Anterior cingulate cortex (tissue), 58 donors: ENCODE measurements around the gene NCF4.

ENCODE experiments used
- DNase-seq, 58 donors: peaks; one replicate each; lab custom pipeline; 2025; lab: John Stamatoyannopoulos, UW

Gene NCF4

GRCh38 chr22:36860821-36861659 lies at the start of gene NCF4:
TSS of gene NCF4 (plus strand) at chr22:36861006. CDS start at chr22:36861172, 166 bp downstream.
- DNase-seq = peak in 38 of 58 donors; percentile 7 to 58 (median 28)

DNA sequence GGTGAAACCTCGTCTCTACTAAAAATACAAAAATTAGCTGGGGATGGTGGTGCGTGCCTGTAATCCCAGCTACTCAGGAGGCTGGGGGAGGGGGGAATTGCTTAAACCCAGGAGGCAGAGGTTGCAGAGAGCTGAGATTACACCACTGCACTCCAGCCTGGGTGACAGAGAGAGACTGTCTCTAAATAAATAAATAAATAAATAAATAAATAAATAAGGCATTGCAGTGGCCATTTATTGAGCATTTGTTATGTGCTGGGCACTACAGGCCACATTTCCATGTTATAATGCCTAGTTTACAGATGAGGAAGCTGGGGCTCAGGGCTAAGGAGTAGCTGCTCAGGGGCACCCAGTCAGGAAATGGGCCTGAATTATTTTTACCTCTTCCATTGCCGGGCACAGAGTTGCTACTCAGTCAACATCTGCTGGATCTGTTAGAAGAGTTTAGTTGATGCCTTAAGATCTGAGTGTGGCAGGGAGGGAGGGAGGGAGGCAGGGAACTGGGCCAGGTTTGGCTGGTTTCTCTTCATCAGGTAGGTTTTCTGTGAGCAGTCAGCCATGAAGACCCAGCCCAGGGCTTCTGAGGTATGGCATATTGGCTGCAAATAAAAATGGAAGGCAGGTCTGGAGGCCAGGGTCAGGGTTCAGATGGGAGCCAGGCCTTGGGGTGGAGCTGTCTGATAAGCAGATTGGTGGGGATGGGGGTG lies 49.6 kb upstream of the NCF4 start:
- no peak for DNase-seq

DNA sequence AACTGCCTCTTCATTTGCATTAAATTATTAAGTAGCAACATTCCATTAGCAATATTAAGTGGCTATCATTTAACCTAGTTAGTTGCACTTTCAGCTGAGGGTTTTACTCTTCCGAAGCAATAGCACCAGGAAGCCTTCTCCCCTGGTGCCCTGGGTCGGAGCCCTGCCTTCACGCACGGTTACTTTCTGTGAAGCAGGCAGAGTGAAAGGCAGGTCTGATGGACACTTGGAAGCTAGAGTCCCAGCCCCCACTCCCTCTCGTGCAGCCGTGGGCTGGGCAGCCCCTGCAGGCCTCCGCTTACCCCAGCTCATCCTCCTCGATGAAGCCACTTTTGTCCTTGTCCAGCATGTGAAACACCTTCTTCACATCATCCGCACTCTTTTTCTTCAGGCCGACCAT lies 46.0 kb upstream of the NCF4 start:
- DNase-seq = no peak

GRCh38 chr22:36815558-36816338 lies 45.1 kb upstream of the NCF4 start:
- no peak for DNase-seq

GRCh38 chr22:36816339-36816635 lies 44.5 kb upstream of the NCF4 start:
- DNase-seq = no peak

DNA sequence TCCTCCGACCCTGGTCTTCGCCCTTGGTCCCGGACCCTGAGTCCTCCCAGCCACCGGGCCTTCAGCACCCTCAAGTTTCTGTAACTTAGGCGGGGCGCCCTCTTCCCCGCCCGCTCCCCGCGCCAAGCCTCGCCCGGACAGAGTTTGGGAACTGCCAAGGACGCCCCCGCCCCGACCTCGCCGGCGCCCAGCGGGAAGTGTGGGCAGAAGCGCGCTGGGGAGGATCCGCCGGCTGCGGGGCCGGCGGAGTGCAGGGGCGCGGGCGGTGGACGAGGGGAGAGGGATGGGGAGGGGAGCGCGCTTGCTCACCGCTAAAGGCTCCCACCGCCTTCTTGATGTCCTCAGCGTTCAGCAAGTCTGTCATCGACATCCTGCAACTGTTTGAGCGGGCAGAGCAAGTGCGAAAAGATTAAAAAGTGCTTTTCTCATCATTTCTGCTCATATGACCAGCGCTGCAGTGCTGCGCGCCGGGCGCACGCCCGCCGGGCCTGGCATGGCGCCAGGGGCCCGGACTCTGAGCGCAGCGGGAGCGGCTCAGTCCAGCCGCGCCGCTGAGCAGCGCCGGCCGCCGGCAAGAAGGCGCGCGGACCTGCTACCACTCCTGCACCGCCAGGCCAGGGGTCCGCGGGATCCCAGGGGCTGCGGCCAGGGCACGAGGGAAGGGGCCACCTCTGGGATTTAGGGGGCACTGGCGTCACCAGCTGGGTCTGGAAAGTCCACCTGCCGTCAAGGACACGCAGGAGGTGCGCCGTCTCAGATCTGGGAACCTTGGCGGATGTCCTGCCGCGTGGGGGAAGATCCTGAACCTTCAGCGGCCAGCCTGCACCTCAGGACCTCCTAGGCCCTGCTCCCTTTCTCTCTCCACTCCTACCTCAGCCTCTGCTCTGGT lies 43.9 kb upstream of the NCF4 start, which contains the start of gene PVALB:
Gene PVALB, minus strand, starts transcription at position 400 of the 889 bp plus-strand sequence. Its CDS starts 30 bp downstream, at position 370.
- DNase-seq = peak in 2 of 58 donors; percentile 4 to 28

DNA sequence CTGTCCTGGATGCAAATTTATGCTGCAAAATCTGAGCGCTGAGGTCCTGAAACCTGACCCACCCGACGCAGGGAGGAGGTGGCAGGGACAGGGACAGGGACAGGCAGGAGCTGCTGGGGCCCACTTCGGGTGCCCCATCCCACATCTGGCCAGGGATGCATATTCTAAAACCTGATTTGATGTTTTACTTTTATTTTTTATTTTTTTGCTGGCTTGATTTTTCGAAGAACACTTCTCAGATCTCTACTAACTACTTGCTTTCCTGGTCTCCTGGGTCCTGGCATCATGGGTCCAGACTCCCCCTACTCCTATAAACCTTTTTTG lies 43.3 kb upstream of the NCF4 start:
- no peak for DNase-seq

GRCh38 chr22:36818010-36818642 lies 42.7 kb upstream of the NCF4 start:
- no peak for DNase-seq

DNA sequence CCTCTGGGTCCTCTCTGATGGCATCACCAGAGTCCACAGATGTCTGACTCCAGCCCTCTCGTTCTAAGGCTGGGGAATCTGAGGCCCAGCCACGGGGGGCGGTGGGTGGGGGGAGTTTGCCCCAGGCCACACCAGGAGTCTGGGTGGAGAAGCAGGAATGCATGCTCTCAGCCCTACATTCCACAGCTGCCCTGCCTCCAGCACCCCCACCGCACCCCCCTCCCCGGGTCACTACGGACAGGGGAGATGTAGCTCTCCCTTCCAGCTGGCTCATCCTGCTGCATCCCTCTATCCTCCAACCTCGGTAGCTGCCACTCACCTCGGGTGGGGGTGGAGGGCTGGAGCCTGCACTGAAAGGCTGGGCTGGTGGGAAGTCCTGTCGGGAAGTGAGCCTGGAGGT lies 41.7 kb upstream of the NCF4 start:
- no peak for DNase-seq

DNA sequence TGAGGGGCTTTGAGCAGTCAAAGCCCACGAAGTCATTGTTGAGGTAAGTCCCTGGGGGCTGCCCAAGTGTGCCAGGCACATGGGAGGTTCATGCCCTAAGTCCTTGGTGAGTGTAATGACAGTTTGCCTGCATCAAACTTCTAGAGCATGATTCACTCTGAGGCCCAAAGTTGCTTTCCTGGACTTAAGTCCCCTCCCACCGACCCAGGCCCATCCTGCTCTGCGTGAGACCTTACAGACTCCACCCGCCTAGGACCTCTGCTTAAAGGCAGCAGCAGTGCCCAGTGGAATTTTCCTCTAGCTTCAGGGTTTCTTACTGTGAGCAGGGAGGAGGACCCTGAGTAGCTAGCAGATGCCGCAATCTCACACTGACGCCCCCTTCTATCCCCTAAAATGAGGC lies 38.2 kb upstream of the NCF4 start:
- no peak for DNase-seq

GRCh38 chr22:36823186-36823839 lies 37.5 kb upstream of the NCF4 start:
- no peak for DNase-seq

GRCh38 chr22:36824655-36825054 lies 36.2 kb upstream of the NCF4 start:
- DNase-seq = no peak

- no peak for DNase-seq
Measured at GRCh38 chr22:36826262-36826661, 34.5 kb upstream of the NCF4 start.

GRCh38 chr22:36828815-36829214 lies 32.0 kb upstream of the NCF4 start:
- DNase-seq = no peak

GRCh38 chr22:36829370-36830002 lies 31.3 kb upstream of the NCF4 start:
- no peak for DNase-seq

GRCh38 chr22:36830601-36831000 lies 30.2 kb upstream of the NCF4 start:
- no peak for DNase-seq

DNA sequence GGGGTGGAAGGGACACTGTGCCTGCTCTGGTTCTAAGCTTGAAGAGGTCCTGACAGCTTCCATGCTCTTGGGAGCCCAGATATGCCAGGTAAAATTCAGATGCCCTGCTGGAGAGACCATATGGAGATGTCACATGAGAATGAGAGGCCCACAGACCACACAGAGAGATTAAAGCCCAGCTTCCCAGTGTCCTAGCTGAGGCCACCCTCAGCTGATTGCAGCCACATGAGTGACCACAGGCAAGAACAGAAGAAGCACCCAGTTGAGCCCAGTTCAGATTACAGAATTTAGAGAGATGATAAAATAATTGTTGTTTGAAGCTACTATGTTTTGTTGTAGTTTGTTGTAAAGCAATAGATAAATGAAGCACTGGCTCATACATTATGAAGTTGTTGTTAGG lies 29.6 kb upstream of the NCF4 start:
- no peak for DNase-seq

DNA sequence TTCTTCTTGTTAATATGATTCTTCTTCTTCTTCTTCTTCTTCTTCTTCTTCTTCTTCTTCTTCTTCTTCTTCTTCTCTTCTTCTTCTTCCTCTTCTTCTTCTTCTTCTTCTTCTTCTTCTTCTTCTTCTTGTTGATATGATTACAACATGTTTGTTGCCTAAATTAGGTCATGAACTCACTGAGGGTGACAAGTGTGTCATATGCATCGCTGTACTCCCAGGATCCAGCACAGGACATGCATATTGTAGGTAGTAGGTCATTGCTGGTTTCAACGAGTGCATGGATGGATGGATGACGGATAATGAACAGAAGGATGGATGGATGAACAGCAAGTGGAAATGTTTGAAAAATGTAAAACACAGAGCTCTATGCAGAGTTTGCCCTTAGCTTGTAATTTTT lies 29.1 kb upstream of the NCF4 start:
- no peak for DNase-seq

DNA sequence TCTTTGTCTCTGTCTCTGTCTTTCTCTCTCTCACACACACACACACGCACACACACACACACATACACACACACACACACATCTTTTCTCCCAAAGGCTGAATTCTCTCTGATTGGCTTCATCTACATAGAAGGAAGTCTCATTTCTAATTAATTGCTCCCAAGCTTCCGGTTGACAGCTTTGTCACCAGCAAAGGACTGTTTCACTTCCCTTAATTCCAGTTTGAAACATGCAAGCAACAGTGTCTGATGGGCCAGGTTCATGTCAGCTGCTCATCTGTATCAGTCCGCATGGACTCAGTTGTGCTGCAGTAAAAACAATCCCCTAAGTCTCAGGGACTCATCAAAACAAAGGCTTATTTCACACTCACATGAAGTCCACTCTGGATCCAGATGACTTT lies 27.7 kb upstream of the NCF4 start:
- DNase-seq = no peak
